GM12878 (cell line): ENCODE measurements around the gene ZNF213. TPM values are rescaled to one million over a fixed set of nuclear protein-coding genes. Genes with fewer than 3 reads are reported as not detected.

ENCODE experiments used
- DPF2 ChIP-seq: fragments of 450-650 bp; IDR thresholded peaks from 2 replicates; pipeline ENCODE4 v1.6.1; 2017; ENCODE audit warnings: mild to moderate bottlenecking
- NFXL1 ChIP-seq: fragments of 450-650 bp; IDR thresholded peaks from 2 replicates; pipeline ENCODE4 v1.6.1; 2017; ENCODE audit warnings: antibody characterized with exemption, mild to moderate bottlenecking, borderline replicate concordance
- NR2F1 ChIP-seq: fragments of 450-650 bp; conservative IDR thresholded peaks from 2 replicates; pipeline ENCODE4 v1.6.1; 2017; ENCODE audit warnings: mild to moderate bottlenecking
- POLR2AphosphoS2 ChIP-seq: IDR thresholded peaks from 2 replicates; pipeline ENCODE4 v1.6.1; 2011; ENCODE audit warnings: low read depth, mild to moderate bottlenecking, low read length, improper control_type of control experiment, moderate library complexity
- RCOR1 ChIP-seq: conservative IDR thresholded peaks from 2 replicates; pipeline ENCODE4 v1.6.1; 2012; ENCODE audit warnings: low read depth, low read length, improper control_type of control experiment
- SIX5 ChIP-seq: IDR thresholded peaks from 2 replicates; pipeline ENCODE4 v1.6.1; 2011; ENCODE audit warnings: mild to moderate bottlenecking, low read depth, low read length, moderate library complexity; ENCODE audit not compliant: severe bottlenecking
- TCF12 ChIP-seq: IDR thresholded peaks from 2 replicates; pipeline ENCODE4 v1.6.1; 2011; ENCODE audit warnings: low read depth, mild to moderate bottlenecking, low read length
- ZBTB40 ChIP-seq: fragments of 450-650 bp; IDR thresholded peaks from 2 replicates; pipeline ENCODE4 v1.6.1; 2016; ENCODE audit warnings: mild to moderate bottlenecking, moderate library complexity, borderline replicate concordance
- ZNF24 ChIP-seq: fragments of 450-650 bp; IDR thresholded peaks from 2 replicates; pipeline ENCODE4 v1.6.1; 2017; ENCODE audit warnings: antibody characterized with exemption, mild to moderate bottlenecking
- polyA plus RNA-seq, 11 experiments: library from polyadenylated mRNA; depleted of rRNA in 4 of 11; unstranded in 6 of 11; stranded (reverse) in 5 of 11; fragments of >200 nt; fragmentation: Nextera tagmentation in 4 of 11; fragmentation: Illumina TruSeq in 1 of 11; extraction: Ambion mirVana in 4 of 11; extraction: Trizol in 1 of 11; gene quantifications; 1 replicate in 1 of 11; 2 replicates in 10 of 11; pipeline versions ENCODE4 v1.2.1 to v1.2.3, GENCODE V29; 2011 to 2016; ENCODE audit warnings: inconsistent platforms in 2 of 11, missing spikeins in 2 of 11, low read depth in 1 of 11
- total RNA-seq, 4 experiments: library from RNA; depleted of rRNA in 3 of 4; stranded (reverse); fragments of >200 nt in 3 of 4; fragmentation: Illumina TruSeq in 1 of 4; extraction: Trizol in 1 of 4; gene quantifications; 2 replicates each; pipeline versions ENCODE4 v1.2.1 to v1.2.3, GENCODE V29; 2013 to 2021
- TF ChIP-seq, protein P1 (sequence below): fragments of 150-350 bp; IDR thresholded peaks from 2 replicates; pipeline ENCODE4 v1.6.1; 2014; ENCODE audit warnings: mild to moderate bottlenecking, low read depth, low read length
- TF ChIP-seq, protein P2 (sequence below): IDR thresholded peaks from 2 replicates; pipeline ENCODE4 v1.6.1; 2011; ENCODE audit warnings: borderline replicate concordance, low read depth, mild to moderate bottlenecking, moderate library complexity, low read length; ENCODE audit not compliant: insufficient read depth, poor library complexity, severe bottlenecking
- TF ChIP-seq, protein P3 (sequence below): fragments of 450-650 bp; IDR thresholded peaks from 2 replicates; pipeline ENCODE4 v1.6.1; 2017; ENCODE audit warnings: mild to moderate bottlenecking, moderate library complexity
- TF ChIP-seq, protein P4 (sequence below): fragments of 150-350 bp; IDR thresholded peaks from 2 replicates; pipeline ENCODE4 v1.6.1; 2016; ENCODE audit warnings: low read depth, low read length

Gene ZNF213
- total and polyA plus RNA-seq, 10 of the 15 experiments (the other 5 are each of a cell fraction or from before 2014, with no cell fraction given) = 0.53 to 9.4 (median 1.1) TPM

DNA sequence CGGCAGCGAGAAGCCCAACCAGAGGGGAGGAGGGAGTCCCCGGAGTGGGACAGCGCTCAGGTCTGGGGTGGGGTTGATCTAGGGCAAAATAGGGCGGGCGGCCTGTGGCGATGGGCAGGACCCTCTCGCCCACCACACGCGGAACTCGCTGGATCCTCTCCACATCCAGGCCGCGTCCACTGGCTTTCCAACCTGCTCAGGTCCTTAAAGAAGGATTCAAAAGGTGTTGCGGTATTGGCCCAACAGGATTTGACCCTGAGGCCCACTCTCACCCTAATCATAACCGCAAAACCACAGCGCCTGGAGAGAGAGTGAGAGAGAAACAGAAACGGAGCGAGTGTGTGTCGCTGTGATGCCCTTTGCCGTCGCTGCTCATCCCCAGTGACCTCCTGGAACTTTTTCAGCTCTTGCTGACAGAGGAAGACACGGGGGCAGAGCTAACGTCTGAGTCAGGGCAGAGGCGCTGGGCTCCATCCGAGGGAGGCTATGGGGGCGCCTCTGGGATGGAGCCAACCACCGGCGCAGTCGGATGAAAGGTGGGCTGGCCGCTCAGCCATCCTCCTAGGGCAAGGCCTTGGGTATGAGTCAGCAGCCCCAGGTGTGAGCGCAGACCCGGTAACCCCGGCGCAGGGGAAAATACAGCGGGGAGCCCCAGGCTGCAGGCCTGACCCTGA is 36.5 kb downstream of the ZNF213 start (continued):
- TF ChIP-seq, protein P1, sequence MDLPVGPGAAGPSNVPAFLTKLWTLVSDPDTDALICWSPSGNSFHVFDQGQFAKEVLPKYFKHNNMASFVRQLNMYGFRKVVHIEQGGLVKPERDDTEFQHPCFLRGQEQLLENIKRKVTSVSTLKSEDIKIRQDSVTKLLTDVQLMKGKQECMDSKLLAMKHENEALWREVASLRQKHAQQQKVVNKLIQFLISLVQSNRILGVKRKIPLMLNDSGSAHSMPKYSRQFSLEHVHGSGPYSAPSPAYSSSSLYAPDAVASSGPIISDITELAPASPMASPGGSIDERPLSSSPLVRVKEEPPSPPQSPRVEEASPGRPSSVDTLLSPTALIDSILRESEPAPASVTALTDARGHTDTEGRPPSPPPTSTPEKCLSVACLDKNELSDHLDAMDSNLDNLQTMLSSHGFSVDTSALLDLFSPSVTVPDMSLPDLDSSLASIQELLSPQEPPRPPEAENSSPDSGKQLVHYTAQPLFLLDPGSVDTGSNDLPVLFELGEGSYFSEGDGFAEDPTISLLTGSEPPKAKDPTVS = no peak
- TF ChIP-seq, protein P2, sequence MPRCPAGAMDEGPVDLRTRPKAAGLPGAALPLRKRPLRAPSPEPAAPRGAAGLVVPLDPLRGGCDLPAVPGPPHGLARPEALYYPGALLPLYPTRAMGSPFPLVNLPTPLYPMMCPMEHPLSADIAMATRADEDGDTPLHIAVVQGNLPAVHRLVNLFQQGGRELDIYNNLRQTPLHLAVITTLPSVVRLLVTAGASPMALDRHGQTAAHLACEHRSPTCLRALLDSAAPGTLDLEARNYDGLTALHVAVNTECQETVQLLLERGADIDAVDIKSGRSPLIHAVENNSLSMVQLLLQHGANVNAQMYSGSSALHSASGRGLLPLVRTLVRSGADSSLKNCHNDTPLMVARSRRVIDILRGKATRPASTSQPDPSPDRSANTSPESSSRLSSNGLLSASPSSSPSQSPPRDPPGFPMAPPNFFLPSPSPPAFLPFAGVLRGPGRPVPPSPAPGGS = no peak
- TF ChIP-seq SIX5 (no peak), DPF2 (no peak), ZNF24 (no peak), NFXL1 (no peak), RCOR1 (no peak), POLR2AphosphoS2 (no peak), NR2F1 (peak; percentile 63; the same call in 1 of the 2 replicates), ZBTB40 (no peak), TCF12 (peak; percentile 43; the same call in 1 of the 2 replicates)
- TF ChIP-seq, protein P3, sequence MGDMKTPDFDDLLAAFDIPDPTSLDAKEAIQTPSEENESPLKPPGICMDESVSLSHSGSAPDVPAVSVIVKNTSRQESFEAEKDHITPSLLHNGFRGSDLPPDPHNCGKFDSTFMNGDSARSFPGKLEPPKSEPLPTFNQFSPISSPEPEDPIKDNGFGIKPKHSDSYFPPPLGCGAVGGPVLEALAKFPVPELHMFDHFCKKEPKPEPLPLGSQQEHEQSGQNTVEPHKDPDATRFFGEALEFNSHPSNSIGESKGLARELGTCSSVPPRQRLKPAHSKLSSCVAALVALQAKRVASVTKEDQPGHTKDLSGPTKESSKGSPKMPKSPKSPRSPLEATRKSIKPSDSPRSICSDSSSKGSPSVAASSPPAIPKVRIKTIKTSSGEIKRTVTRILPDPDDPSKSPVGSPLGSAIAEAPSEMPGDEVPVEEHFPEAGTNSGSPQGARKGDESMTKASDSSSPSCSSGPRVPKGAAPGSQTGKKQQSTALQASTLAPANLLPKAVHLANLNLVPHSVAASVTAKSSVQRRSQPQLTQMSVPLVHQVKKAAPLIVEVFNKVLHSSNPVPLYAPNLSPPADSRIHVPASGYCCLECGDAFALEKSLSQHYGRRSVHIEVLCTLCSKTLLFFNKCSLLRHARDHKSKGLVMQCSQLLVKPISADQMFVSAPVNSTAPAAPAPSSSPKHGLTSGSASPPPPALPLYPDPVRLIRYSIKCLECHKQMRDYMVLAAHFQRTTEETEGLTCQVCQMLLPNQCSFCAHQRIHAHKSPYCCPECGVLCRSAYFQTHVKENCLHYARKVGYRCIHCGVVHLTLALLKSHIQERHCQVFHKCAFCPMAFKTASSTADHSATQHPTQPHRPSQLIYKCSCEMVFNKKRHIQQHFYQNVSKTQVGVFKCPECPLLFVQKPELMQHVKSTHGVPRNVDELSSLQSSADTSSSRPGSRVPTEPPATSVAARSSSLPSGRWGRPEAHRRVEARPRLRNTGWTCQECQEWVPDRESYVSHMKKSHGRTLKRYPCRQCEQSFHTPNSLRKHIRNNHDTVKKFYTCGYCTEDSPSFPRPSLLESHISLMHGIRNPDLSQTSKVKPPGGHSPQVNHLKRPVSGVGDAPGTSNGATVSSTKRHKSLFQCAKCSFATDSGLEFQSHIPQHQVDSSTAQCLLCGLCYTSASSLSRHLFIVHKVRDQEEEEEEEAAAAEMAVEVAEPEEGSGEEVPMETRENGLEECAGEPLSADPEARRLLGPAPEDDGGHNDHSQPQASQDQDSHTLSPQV = no peak
- TF ChIP-seq, protein P4, sequence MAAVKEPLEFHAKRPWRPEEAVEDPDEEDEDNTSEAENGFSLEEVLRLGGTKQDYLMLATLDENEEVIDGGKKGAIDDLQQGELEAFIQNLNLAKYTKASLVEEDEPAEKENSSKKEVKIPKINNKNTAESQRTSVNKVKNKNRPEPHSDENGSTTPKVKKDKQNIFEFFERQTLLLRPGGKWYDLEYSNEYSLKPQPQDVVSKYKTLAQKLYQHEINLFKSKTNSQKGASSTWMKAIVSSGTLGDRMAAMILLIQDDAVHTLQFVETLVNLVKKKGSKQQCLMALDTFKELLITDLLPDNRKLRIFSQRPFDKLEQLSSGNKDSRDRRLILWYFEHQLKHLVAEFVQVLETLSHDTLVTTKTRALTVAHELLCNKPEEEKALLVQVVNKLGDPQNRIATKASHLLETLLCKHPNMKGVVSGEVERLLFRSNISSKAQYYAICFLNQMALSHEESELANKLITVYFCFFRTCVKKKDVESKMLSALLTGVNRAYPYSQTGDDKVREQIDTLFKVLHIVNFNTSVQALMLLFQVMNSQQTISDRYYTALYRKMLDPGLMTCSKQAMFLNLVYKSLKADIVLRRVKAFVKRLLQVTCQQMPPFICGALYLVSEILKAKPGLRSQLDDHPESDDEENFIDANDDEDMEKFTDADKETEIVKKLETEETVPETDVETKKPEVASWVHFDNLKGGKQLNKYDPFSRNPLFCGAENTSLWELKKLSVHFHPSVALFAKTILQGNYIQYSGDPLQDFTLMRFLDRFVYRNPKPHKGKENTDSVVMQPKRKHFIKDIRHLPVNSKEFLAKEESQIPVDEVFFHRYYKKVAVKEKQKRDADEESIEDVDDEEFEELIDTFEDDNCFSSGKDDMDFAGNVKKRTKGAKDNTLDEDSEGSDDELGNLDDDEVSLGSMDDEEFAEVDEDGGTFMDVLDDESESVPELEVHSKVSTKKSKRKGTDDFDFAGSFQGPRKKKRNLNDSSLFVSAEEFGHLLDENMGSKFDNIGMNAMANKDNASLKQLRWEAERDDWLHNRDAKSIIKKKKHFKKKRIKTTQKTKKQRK = no peak
